ENCODE data around the gene ZBTB40. TPM values are rescaled to one million over a fixed set of nuclear protein-coding genes. Genes with fewer than 3 reads are reported as not detected.

ZBTB40 gene
- total RNA-seq, 2 donors from 2014 or later, result 11.2 to 16.2 TPM

GRCh38 chr1:22502202-22502601 is 50.6 kb downstream of the ZBTB40 start:
- H3K36me3 ChIP-seq, result no peaks in the 10 kb centered on the region
- H3K9me3 ChIP-seq, result no peaks in the 10 kb centered on the region
- H3K27ac ChIP-seq, result no peak overlapping the region
- intact Hi-C loops (cut with DNase I), result no loop called here
- H3K4me1 ChIP-seq, result no peaks in the 10 kb centered on the region
- TF ChIP-seq CTCF (IDR thresholded peaks at IDR 0.05), result no peak
- H3K27me3 ChIP-seq, result no peaks in the 10 kb centered on the region
- no peak overlapping the region for H3K9ac ChIP-seq (ENCODE audit: low read depth in 2 of 2, low read length in 2 of 2)
- no peak overlapping the region for H3K4me3 ChIP-seq
- DNase-seq, result no peak

- no peaks in the 10 kb centered on the region for H3K9me3 ChIP-seq
- intact Hi-C loops (cut with DNase I), result no loop called here
- no peaks in the 10 kb centered on the region for H3K4me1 ChIP-seq
- H3K27me3 ChIP-seq, result no peaks in the 10 kb centered on the region
- DNase-seq, result no peak
- no peak for TF ChIP-seq CTCF (IDR thresholded peaks at IDR 0.05)
- H3K36me3 ChIP-seq, result no peaks in the 10 kb centered on the region
- H3K27ac ChIP-seq, result no peak overlapping the region
- no peak overlapping the region for H3K9ac ChIP-seq (ENCODE audit: low read depth in 2 of 2, low read length in 2 of 2)
- no peak overlapping the region for H3K4me3 ChIP-seq
Observed at GRCh38 chr1:22503721-22504410, 52.2 kb downstream of the ZBTB40 start.

- intact Hi-C loops (cut with DNase I), result no loop called here
- H3K27me3 ChIP-seq, result no peaks in the 10 kb centered on the region
- no peak overlapping the region for H3K27ac ChIP-seq
- H3K36me3 ChIP-seq, result peaks cover 9% of the 10 kb centered on the region
- no peaks in the 10 kb centered on the region for H3K9me3 ChIP-seq
- no peaks in the 10 kb centered on the region for H3K4me1 ChIP-seq
- no peak for TF ChIP-seq CTCF (IDR thresholded peaks at IDR 0.05)
- H3K9ac ChIP-seq (ENCODE audit: low read depth in 2 of 2, low read length in 2 of 2), result no peak overlapping the region
- DNase-seq, result no peak
- H3K4me3 ChIP-seq, result no peak overlapping the region
Observed at GRCh38 chr1:22506130-22506692, 54.6 kb downstream of the ZBTB40 start.

- H3K27me3 ChIP-seq, result no peaks in the 10 kb centered on the region
- H3K9ac ChIP-seq (ENCODE audit: low read depth in 2 of 2, low read length in 2 of 2), result no peak overlapping the region
- H3K4me1 ChIP-seq, result no peaks in the 10 kb centered on the region
- H3K9me3 ChIP-seq, result no peaks in the 10 kb centered on the region
- no peak overlapping the region for H3K27ac ChIP-seq
- peaks cover 19% of the 10 kb centered on the region for H3K36me3 ChIP-seq
- DNase-seq, result no peak
- TF ChIP-seq CTCF (IDR thresholded peaks at IDR 0.05), result no peak
- intact Hi-C loops (cut with DNase I), result no loop called here
- no peak overlapping the region for H3K4me3 ChIP-seq
Observed at GRCh38 chr1:22507587-22507986, 55.9 kb downstream of the ZBTB40 start.

- intact Hi-C loops (cut with DNase I), result no loop called here
- no peaks in the 10 kb centered on the region for H3K27me3 ChIP-seq
- no peak overlapping the region for H3K9ac ChIP-seq (ENCODE audit: low read depth in 2 of 2, low read length in 2 of 2)
- TF ChIP-seq CTCF (IDR thresholded peaks at IDR 0.05), result no peak
- H3K4me3 ChIP-seq, result no peak overlapping the region
- H3K9me3 ChIP-seq, result no peaks in the 10 kb centered on the region
- H3K4me1 ChIP-seq, result no peaks in the 10 kb centered on the region
- peaks cover 19% of the 10 kb centered on the region for H3K36me3 ChIP-seq
- DNase-seq, result no peak
- no peak overlapping the region for H3K27ac ChIP-seq
Observed at GRCh38 chr1:22508329-22508728, 56.7 kb downstream of the ZBTB40 start.

Data from colonic mucosa (tissue), 4 donors.